ENCODE measurements around the gene OSBPL5. TPM values are rescaled to one million over a fixed set of nuclear protein-coding genes. Genes with fewer than 3 reads are reported as not detected.
A peak's percentile ranks its signal among the peaks of the same experiment; 100 is the strongest.
"Not testable (repeated sequence)": the region's sequence is repeated elsewhere in the genome, so short reads cannot be mapped to it uniquely, and the experiment has no call there.

OSBPL5 gene
- total RNA-seq, 4 donors from 2014 or later: 43.4 to 75.2 (median 56.8) TPM

DNA sequence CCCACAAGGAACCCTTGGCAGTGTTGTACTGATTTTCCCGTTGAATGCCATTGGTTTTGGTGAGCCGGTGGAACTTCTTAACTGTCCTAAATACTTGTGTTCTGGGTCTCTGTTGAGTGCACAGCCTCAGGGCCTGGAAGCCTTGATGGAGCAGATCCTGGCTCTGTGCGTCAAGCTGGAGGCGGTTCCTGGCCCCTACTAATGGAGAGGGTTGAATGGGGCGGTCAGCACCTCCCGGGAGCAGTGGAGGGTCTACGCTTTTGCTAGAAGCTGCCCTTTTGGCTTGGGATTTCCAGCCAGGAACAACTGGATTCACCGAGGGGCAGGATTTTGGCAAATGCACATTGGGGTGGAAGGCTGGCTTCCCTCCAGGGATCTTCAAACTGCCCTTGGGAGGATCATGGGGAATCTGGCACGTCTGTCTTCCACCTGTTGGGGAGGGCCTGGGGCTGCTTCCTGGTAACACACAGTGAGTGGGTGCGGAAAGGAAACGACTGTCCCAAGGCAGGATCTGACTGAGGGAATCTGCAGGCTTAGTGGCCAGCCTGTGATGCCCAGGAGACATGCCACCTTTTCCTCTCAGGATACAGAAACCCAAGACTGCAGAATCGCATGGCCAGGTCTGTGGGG, 6.9 kb upstream of the OSBPL5 start:
- H3K36me3 ChIP-seq: no peaks in the 10 kb centered on the region
- no peak overlapping the region for H3K27ac ChIP-seq
- H3K9me3 ChIP-seq: peaks cover 7% of the 10 kb centered on the region
- peaks cover 15% of the 10 kb centered on the region for H3K4me1 ChIP-seq
- DNase-seq (ENCODE audit: low spot score in 2 of 2): peak in 1 of 2 donors; percentile 49
- WGBS: 75% methylated on average over 5 of the region's 12 CpGs
- TF ChIP-seq EP300 (IDR thresholded peaks at IDR 0.05): no peak
- TF ChIP-seq, protein P1, sequence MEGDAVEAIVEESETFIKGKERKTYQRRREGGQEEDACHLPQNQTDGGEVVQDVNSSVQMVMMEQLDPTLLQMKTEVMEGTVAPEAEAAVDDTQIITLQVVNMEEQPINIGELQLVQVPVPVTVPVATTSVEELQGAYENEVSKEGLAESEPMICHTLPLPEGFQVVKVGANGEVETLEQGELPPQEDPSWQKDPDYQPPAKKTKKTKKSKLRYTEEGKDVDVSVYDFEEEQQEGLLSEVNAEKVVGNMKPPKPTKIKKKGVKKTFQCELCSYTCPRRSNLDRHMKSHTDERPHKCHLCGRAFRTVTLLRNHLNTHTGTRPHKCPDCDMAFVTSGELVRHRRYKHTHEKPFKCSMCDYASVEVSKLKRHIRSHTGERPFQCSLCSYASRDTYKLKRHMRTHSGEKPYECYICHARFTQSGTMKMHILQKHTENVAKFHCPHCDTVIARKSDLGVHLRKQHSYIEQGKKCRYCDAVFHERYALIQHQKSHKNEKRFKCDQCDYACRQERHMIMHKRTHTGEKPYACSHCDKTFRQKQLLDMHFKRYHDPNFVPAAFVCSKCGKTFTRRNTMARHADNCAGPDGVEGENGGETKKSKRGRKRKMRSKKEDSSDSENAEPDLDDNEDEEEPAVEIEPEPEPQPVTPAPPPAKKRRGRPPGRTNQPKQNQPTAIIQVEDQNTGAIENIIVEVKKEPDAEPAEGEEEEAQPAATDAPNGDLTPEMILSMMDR (IDR thresholded peaks at IDR 0.05): no peak
- TF ChIP-seq POLR2AphosphoS5 (IDR thresholded peaks at IDR 0.05): no peak
- TF ChIP-seq POLR2A (IDR thresholded peaks at IDR 0.05): no peak
- H3K27me3 ChIP-seq: no peaks in the 10 kb centered on the region
- no peak overlapping the region for H3K4me3 ChIP-seq

DNA sequence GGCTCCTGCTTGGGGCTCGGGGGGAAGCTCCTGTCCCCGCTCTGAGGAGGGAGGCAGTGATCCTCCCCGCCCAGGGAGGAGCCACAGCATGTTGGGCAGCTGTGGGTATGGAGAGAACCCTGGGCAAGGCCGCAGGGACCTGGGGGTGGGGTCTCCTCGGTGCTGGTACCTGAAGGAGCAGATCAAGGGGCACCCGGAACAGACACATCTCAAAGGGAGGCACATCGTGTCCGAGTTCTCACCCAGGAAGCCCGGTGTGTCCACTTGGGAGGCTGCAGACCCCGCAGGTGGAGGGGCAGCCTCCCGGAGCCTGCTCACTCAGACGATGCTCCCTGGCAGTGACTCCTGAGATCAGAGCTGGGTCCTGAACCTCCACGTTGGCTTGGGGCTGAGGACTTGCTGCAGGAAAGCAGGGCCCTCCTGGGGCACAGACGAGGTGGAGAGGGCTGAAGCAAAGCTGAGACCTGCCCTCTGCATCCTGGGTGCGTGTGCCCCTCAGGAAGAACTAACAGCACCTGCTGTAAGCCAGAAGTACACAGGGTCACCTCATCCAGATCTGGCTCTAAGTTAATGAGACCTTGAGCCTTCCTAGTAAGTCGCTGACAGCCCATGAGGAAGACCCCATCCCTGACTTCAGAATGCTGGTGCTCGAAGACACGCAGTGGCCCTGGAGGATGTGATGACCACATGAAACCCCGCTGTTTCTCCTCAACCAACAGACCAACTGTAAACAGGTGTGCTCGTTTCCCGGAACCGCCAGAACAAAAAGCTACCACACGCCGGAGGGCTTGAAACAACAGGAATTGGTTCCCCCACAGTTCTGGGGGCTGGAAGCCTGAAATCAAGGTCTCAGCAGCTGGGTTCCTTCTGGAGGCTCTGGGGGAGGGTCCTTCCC, 5.9 kb upstream of the OSBPL5 start:
- Histone ChIP-seq H3K9me3 (peaks cover 4% of the 10 kb centered on the region), H3K4me3 (no peak overlapping the region), H3K4me1 (peaks cover 25% of the 10 kb centered on the region), H3K27ac (no peak overlapping the region), H3K27me3 (no peaks in the 10 kb centered on the region), H3K36me3 (no peaks in the 10 kb centered on the region)
- peak in 1 of 2 donors; percentile 58 for DNase-seq (ENCODE audit: low spot score in 2 of 2)
- WGBS: 91% methylated on average over 20 of the region's 24 CpGs
- TF ChIP-seq EP300 (IDR thresholded peaks at IDR 0.05) (no peak), POLR2AphosphoS5 (IDR thresholded peaks at IDR 0.05) (no peak), POLR2A (IDR thresholded peaks at IDR 0.05) (no peak)
- TF ChIP-seq, protein P1 (IDR thresholded peaks at IDR 0.05): no peak

DNA sequence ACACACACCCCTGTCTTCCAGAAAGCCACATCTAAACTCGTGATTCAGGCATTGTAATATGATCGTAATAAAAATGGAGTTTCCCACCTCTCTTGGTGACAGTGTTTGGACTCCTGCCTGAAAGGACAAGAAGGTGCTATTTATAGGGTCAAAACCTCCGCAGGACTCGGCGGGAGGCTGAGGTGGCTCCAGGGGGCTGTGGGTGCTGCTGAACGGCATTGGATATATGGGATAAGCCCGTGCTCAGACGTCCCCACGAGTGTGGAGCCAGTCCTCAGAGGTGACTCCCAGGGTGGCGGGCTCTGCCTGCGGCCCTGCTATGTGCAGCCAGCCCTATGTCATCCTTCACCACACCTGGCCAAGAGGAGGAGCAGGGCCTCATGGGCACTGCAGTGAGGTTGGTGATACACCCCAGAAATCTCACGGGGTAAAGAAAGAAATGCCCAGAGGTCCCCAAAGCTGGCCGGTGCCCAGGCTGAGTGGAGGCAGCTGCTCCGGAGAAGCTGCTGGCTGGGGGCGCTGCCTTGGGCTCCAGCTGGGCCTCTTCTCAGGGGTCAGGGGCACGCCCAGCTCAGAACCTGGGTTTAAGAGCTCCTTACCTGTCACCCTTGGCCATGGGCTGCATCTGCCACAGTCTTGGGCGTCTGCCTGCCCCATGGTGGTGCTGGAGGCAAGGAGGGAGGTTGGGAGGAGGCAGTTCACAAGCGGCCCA, 5.1 kb upstream of the OSBPL5 start:
- no peaks in the 10 kb centered on the region for H3K27me3 ChIP-seq

DNA sequence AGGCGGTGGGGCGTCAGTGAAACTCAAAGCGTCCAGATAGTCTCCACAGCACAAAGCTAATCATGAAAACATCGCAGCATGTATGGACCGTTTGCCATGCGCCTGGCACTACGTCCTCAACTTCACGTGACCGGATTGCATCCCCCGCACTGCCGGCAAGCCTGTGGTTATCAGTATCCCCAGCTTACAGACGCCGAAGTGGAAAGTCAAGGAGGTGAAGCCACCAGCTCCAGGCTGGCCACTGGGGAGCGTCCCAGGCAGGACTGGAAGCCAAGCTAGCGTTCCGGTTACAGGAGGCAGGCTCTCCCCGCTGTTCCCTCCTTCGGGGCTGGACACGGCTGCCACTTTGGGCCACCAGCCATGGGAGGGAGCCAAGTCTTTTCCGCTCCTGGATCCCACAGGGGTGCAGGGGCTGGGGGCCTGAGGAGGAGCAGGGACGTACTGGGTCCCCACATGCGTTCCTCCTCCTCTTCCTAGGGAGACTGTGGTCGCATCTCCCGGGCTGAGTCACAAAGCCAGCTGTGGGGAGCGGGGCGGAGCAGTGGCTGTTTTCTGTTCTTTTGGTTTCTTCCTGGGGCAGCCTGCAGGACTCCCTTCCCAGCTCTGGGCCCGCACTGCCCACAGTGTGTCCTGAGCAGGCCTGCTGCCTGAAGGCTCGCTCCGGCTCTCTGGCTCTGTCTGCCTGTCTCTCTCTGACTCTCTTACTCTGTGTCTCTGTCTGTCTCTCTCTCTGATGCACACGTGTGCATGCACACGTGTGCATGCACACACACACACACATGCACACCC, 4.3 kb upstream of the OSBPL5 start:
- 4% methylated on average over 5 of the region's 31 CpGs for WGBS
- H3K27me3 ChIP-seq: no peaks in the 10 kb centered on the region
- DNase-seq (ENCODE audit: low spot score in 2 of 2): peak; percentile 72 to 85
- TF ChIP-seq POLR2A (IDR thresholded peaks at IDR 0.05) (no peak), EP300 (IDR thresholded peaks at IDR 0.05) (no peak), POLR2AphosphoS5 (IDR thresholded peaks at IDR 0.05) (no peak)
- TF ChIP-seq, protein P1 (IDR thresholded peaks at IDR 0.05): no peak
- no peaks in the 10 kb centered on the region for H3K9me3 ChIP-seq
- peak overlapping the region; percentile 39 for H3K4me3 ChIP-seq
- H3K4me1 ChIP-seq: peaks cover 37% of the 10 kb centered on the region
- no peaks in the 10 kb centered on the region for H3K36me3 ChIP-seq
- H3K27ac ChIP-seq: peak overlapping the region; percentile 20

More for the DNA sequence above, 5.1 kb upstream of the OSBPL5 start:
- H3K4me1 ChIP-seq: peaks cover 33% of the 10 kb centered on the region
- H3K4me3 ChIP-seq: peak overlapping the region; percentile 39
- peak in 1 of 2 donors; percentile 47 for DNase-seq (ENCODE audit: low spot score in 2 of 2)
- H3K9me3 ChIP-seq: no peaks in the 10 kb centered on the region
- H3K36me3 ChIP-seq: no peaks in the 10 kb centered on the region
- WGBS: 59% methylated on average over 8 of the region's 18 CpGs
- H3K27ac ChIP-seq: no peak overlapping the region
- TF ChIP-seq, protein P1 (IDR thresholded peaks at IDR 0.05): no peak
- no peak for TF ChIP-seq POLR2A (IDR thresholded peaks at IDR 0.05)
- TF ChIP-seq EP300 (IDR thresholded peaks at IDR 0.05): no peak
- no peak for TF ChIP-seq POLR2AphosphoS5 (IDR thresholded peaks at IDR 0.05)

DNA sequence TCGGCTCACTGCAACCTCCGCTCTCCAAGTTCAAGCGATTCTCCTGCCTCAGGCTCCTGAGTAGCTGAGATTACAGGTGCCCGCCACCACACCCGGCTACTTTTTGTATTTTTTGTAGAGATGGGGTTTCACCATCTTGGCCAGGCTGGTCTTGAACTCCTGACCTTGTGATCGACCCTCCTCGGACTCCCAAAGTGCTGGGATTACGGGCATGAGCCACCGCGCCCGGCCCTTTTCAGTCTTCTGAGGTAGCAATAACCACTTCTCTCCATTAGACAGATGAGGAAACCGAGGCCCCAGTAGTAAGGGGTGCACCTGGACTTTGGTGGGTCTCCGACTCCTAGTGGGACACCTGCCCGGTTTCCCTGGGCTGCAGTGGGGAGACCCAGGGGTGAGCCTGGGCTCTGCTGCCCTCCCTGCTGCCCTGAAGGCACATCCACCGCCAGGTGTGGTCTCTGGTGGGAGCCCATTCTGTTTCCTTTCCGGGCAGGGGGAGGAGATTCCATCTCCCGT, 3.7 kb upstream of the OSBPL5 start:
- H3K36me3 ChIP-seq, H3K27ac ChIP-seq, H3K9me3 ChIP-seq, H3K27me3 ChIP-seq: not testable (repeated sequence)
- Histone ChIP-seq H3K4me1 (peaks cover 44% of the 10 kb centered on the region), H3K4me3 (peak overlapping the region; percentile 39)
- DNase-seq (ENCODE audit: low spot score in 2 of 2): peak in 1 of 2 donors; percentile 57
- 88% methylated on average over 13 of the region's 17 CpGs for WGBS
